Peyer's patch (tissue), 4 donors: ENCODE results near the gene RHBDD1. TPM values are rescaled to one million over a fixed set of nuclear protein-coding genes. Genes with fewer than 3 reads are reported as not detected.

ENCODE experiments used
- DNase-seq, 3 donors: peaks; one replicate each; pipeline ENCODE4 v3.0.0-alpha.2; 2017 to 2019
- H3K27ac ChIP-seq, 4 donors: fragments of 200-600 bp; sonication (generic); one replicate each; pipeline ENCODE4 v1.5.1; 2016 to 2019
- H3K27me3 ChIP-seq, 2 donors: fragments of 200-600 bp; sonication (generic); one replicate each; pipeline ENCODE4 v1.5.1; 2019
- H3K36me3 ChIP-seq, 3 donors: fragments of 200-600 bp; sonication (generic); one replicate each; pipeline ENCODE4 v1.5.1; 2016 to 2019
- H3K4me1 ChIP-seq, 4 donors: fragments of 200-600 bp; sonication (generic); one replicate each; pipeline ENCODE4 v1.5.1; 2016 to 2019
- H3K4me3 ChIP-seq, 4 donors: fragments of 200-600 bp; sonication (generic); 1 replicate in 3 of 4; 2 replicates in 1 of 4; pipeline ENCODE4 v1.5.1; 2016 to 2019; ENCODE audit warnings: mild to moderate bottlenecking in 1 of 4
- H3K9me3 ChIP-seq, 4 donors: fragments of 200-600 bp; sonication (generic); one replicate each; pipeline ENCODE4 v1.5.1; 2016 to 2019; ENCODE audit warnings: mild to moderate bottlenecking in 1 of 4
- POLR2A ChIP-seq, 2 donors: fragments of 450-650 bp; IDR thresholded peaks; one replicate each; pipeline ENCODE4 v1.5.1; 2017; ENCODE audit warnings: antibody characterized with exemption in 2 of 2, mild to moderate bottlenecking in 2 of 2, moderate library complexity in 2 of 2
- total RNA-seq, 4 donors: library from RNA; depleted of rRNA; stranded (reverse); fragments of >200 nt; gene quantifications; one replicate each; pipeline ENCODE4 v1.1.0, GENCODE V29; 2016
- TF ChIP-seq, protein P1 (sequence below), 6 experiments: fragments of 450-650 bp in 4 of 6; fragments of 200-600 bp in 2 of 6; sonication (generic) in 1 of 6; IDR thresholded peaks; one replicate each; pipeline ENCODE4 v1.5.1; 2017 to 2019; ENCODE audit warnings: antibody characterized with exemption in 6 of 6, mild to moderate bottlenecking in 3 of 6, moderate library complexity in 1 of 6

Gene RHBDD1
- total RNA-seq, 4 donors from 2014 or later, result 12.6 to 68.5 (median 30.6) TPM

- no peak overlapping the region for H3K4me3 ChIP-seq
- no peaks in the 10 kb centered on the region for H3K9me3 ChIP-seq
- TF ChIP-seq POLR2A (IDR thresholded peaks at IDR 0.05), result no peak
- TF ChIP-seq, protein P1, sequence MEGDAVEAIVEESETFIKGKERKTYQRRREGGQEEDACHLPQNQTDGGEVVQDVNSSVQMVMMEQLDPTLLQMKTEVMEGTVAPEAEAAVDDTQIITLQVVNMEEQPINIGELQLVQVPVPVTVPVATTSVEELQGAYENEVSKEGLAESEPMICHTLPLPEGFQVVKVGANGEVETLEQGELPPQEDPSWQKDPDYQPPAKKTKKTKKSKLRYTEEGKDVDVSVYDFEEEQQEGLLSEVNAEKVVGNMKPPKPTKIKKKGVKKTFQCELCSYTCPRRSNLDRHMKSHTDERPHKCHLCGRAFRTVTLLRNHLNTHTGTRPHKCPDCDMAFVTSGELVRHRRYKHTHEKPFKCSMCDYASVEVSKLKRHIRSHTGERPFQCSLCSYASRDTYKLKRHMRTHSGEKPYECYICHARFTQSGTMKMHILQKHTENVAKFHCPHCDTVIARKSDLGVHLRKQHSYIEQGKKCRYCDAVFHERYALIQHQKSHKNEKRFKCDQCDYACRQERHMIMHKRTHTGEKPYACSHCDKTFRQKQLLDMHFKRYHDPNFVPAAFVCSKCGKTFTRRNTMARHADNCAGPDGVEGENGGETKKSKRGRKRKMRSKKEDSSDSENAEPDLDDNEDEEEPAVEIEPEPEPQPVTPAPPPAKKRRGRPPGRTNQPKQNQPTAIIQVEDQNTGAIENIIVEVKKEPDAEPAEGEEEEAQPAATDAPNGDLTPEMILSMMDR (IDR thresholded peaks at IDR 0.05), result no peak
- no peak for DNase-seq
- H3K36me3 ChIP-seq, result peaks cover 0 to 28% (median 0%) of the 10 kb centered on the region in 3 donors
- no peaks in the 10 kb centered on the region for H3K27me3 ChIP-seq
- no peak overlapping the region for H3K27ac ChIP-seq
- H3K4me1 ChIP-seq, result no peaks in the 10 kb centered on the region
Observed at GRCh38 chr2:226865710-226866109, 29.9 kb downstream of the RHBDD1 start.

DNA sequence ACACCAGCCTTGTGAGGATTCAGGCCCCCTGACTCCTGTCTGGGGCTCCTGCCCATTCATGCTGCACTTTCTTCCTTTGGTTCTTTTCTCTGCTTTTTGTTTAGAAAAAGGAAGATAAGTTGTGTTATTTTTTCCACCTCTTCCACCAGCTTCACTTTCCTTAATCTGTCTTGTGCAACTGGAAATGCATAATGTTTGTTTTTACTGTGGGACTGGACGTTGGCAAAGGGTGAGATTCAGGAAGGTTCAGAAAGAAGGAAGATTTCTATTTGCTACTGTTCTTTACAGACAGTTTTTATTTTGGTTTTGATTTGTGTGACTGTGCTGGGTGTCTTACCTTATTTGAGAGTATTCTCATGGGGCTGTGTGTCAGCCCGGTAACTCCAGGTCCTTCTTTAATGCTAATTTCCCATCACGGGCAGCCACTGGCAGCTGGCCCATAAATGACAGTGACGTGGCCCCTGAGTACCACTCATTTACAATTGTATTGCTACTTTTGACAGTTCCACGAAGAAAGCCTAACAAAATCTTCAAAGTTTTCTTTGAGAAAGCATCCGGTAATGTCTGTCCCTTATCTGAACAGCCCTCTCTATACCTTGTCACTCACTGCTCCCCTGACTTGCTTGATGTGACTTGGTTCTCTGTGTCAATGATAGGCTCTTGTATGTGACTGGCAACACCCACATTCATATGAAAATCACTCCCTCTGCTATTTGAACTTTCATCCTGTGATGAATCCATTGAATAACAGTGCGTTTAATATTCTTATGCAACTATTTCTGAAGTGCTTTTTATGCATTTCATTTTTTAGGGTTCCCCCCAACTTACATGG, 32.7 kb downstream of the RHBDD1 start:
- Histone ChIP-seq H3K27ac (no peak overlapping the region), H3K4me1 (no peaks in the 10 kb centered on the region), H3K36me3 (peaks cover 0 to 28% (median 0%) of the 10 kb centered on the region in 3 donors), H3K27me3 (no peaks in the 10 kb centered on the region), H3K4me3 (no peak overlapping the region), H3K9me3 (no peaks in the 10 kb centered on the region)
- TF ChIP-seq POLR2A (IDR thresholded peaks at IDR 0.05), result no peak
- TF ChIP-seq, protein P1 (IDR thresholded peaks at IDR 0.05), result no peak
- DNase-seq, result no peak

GRCh38 chr2:226869371-226869770, 33.5 kb downstream of the RHBDD1 start:
- DNase-seq, result no peak
- no peaks in the 10 kb centered on the region for H3K4me1 ChIP-seq

GRCh38 chr2:226873051-226873620, 37.3 kb downstream of the RHBDD1 start:
- TF ChIP-seq POLR2A (IDR thresholded peaks at IDR 0.05), result no peak
- TF ChIP-seq, protein P1 (IDR thresholded peaks at IDR 0.05), result no peak
- DNase-seq, result no peak
- Histone ChIP-seq H3K27ac (no peak overlapping the region), H3K27me3 (no peaks in the 10 kb centered on the region), H3K36me3 (no peaks in the 10 kb centered on the region), H3K9me3 (no peaks in the 10 kb centered on the region), H3K4me1 (no peaks in the 10 kb centered on the region), H3K4me3 (no peak overlapping the region)

More at GRCh38 chr2:226869371-226869770, 33.5 kb downstream of the RHBDD1 start:
- TF ChIP-seq, protein P1 (IDR thresholded peaks at IDR 0.05), result no peak
- no peak for TF ChIP-seq POLR2A (IDR thresholded peaks at IDR 0.05)
- H3K27me3 ChIP-seq, result no peaks in the 10 kb centered on the region
- H3K36me3 ChIP-seq, result peaks cover 0 to 28% (median 0%) of the 10 kb centered on the region in 3 donors
- H3K9me3 ChIP-seq, result no peaks in the 10 kb centered on the region
- H3K27ac ChIP-seq, result no peak overlapping the region
- H3K4me3 ChIP-seq, result no peak overlapping the region

GRCh38 chr2:226873826-226874225, 38.0 kb downstream of the RHBDD1 start:
- Histone ChIP-seq H3K4me3 (no peak overlapping the region), H3K36me3 (no peaks in the 10 kb centered on the region), H3K27me3 (no peaks in the 10 kb centered on the region), H3K27ac (no peak overlapping the region), H3K4me1 (no peaks in the 10 kb centered on the region), H3K9me3 (no peaks in the 10 kb centered on the region)
- TF ChIP-seq POLR2A (IDR thresholded peaks at IDR 0.05), result no peak
- TF ChIP-seq, protein P1 (IDR thresholded peaks at IDR 0.05), result no peak
- no peak for DNase-seq
